Calu3 (cell line): ENCODE measurements around the gene TTC21A. TPM values are rescaled to one million over a fixed set of nuclear protein-coding genes. Genes with fewer than 3 reads are reported as not detected.
A peak's percentile ranks its signal among the peaks of the same experiment; 100 is the strongest.

Experiments used
- BruUV-seq: library from RNA; stranded (reverse); fragments of 400-500 nt; replicated peaks from 2 replicates; lab custom pipeline; 2021; lab: Mats Ljungman, UMichigan
- CTCF ChIA-PET: fragments of 300-600 bp; sonication (Branson Sonifier 250); formaldehyde crosslinking; loops from one replicate; lab custom pipeline; 2022; ENCODE audit warnings: antibody characterized with exemption; lab: Charles Lee
- DNase-seq: peaks from one replicate; pipeline ENCODE4 v3.0.0; 2022
- H3K27ac Mint-ChIP-seq: one replicate; pipeline ENCODE4 v1.8.0; 2022; ENCODE audit warnings: mixed read lengths; ENCODE audit not compliant: unreplicated experiment
- H3K27me3 Mint-ChIP-seq: one replicate; pipeline ENCODE4 v1.8.0; 2022; ENCODE audit warnings: mixed read lengths; ENCODE audit not compliant: unreplicated experiment
- H3K36me3 Mint-ChIP-seq: one replicate; pipeline ENCODE4 v1.8.0; 2022; ENCODE audit warnings: mild to moderate bottlenecking, moderate library complexity, mixed read lengths; ENCODE audit not compliant: insufficient read depth, unreplicated experiment
- H3K4me1 Mint-ChIP-seq: one replicate; pipeline ENCODE4 v1.8.0; 2022; ENCODE audit warnings: mild to moderate bottlenecking, low read depth, mixed read lengths; ENCODE audit not compliant: unreplicated experiment
- H3K4me3 Mint-ChIP-seq: one replicate; pipeline ENCODE4 v1.8.0; 2022; ENCODE audit warnings: mild to moderate bottlenecking, low read depth, moderate library complexity, mixed read lengths; ENCODE audit not compliant: unreplicated experiment
- H3K9me3 Mint-ChIP-seq: one replicate; pipeline ENCODE4 v1.8.0; 2022; ENCODE audit warnings: low read depth, mixed read lengths; ENCODE audit not compliant: unreplicated experiment
- intact Hi-C: fragments of 100-400 bp; cut with micrococcal nuclease; formaldehyde crosslinking; loops from one replicate; pipeline ENCODE4 v1.10.0; 2022; ENCODE audit not compliant: unreplicated experiment
- total RNA-seq: library from RNA; stranded (reverse); gene quantifications from 2 replicates; pipeline ENCODE4 v1.2.3, GENCODE V29; 2022
- TF ChIP-seq, protein P1 (sequence below): fragments of 200-600 bp; IDR thresholded peaks from one replicate; pipeline ENCODE4 v1.8.0; 2022; ENCODE audit warnings: antibody characterized with exemption; ENCODE audit not compliant: unreplicated experiment

Gene TTC21A
- total RNA-seq, 1 experiment from 2014 or later = 8.1 TPM

DNA sequence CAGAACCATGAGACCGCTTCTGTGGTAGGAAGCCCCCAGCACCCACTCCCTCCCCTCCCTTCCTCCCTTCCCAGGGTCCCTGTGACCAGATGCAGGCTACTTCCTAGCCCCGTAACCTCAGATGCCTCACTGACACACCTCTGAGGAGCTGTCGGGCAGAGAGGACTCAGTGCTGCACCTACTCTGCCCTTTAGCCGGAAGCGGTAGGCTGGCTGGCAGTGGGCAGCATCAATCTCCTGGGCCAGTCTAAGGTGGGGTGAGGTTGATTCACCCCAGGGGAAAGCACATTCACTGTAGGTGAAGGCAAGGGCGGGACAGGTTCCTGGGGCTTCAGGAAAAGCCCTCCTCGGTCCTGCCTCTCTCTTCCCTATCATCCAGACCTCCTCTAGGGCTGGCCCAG is 26.8 kb downstream of the TTC21A start:
- intact Hi-C loops = no loop called here
- Mint-ChIP-seq H3K27ac (no peak overlapping the region), H3K4me3 (no peak overlapping the region), H3K36me3 (peaks cover 18% of the 10 kb centered on the region), H3K9me3 (no peaks in the 10 kb centered on the region), H3K27me3 (no peaks in the 10 kb centered on the region), H3K4me1 (peaks cover 11% of the 10 kb centered on the region)
- no TSS peak for BruUV-seq
- CTCF ChIA-PET = no interaction called here
- TF ChIP-seq, protein P1, sequence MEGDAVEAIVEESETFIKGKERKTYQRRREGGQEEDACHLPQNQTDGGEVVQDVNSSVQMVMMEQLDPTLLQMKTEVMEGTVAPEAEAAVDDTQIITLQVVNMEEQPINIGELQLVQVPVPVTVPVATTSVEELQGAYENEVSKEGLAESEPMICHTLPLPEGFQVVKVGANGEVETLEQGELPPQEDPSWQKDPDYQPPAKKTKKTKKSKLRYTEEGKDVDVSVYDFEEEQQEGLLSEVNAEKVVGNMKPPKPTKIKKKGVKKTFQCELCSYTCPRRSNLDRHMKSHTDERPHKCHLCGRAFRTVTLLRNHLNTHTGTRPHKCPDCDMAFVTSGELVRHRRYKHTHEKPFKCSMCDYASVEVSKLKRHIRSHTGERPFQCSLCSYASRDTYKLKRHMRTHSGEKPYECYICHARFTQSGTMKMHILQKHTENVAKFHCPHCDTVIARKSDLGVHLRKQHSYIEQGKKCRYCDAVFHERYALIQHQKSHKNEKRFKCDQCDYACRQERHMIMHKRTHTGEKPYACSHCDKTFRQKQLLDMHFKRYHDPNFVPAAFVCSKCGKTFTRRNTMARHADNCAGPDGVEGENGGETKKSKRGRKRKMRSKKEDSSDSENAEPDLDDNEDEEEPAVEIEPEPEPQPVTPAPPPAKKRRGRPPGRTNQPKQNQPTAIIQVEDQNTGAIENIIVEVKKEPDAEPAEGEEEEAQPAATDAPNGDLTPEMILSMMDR = no peak
- DNase-seq = no peak

DNA sequence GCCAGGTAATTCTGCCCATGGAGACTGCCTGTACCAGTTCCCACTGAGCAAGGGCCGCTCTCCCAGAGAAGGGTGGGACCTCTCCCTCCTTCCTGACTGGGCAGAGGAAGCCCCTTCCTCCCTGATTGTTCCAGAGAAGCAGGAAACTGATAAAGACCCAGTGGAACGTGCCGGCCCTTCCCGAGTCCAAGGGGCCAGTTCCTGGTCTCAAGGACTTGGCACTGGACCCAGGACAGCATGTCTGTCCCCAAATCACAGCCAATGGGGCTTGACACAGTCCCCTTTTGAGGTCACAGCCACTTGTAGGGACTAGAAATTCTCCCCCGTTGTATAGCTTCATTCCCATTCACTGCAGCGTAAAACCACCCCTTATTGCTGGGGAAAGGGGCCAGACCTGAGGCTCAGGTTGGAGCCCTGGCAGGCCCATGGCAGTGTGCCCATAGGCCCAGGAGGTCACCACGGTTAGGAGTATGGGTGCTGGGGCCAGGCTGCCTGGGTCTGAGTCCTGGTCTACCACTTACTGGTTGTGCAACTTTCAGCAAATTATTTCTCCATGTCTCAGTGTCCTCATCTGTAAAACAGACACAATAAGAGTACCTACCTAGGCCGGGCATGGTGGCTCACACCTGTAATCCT is 27.8 kb downstream of the TTC21A start:
- peaks cover 18% of the 10 kb centered on the region for H3K36me3 Mint-ChIP-seq
- H3K9me3 Mint-ChIP-seq = no peaks in the 10 kb centered on the region
- TF ChIP-seq, protein P1 = no peak
- no peaks in the 10 kb centered on the region for H3K27me3 Mint-ChIP-seq
- intact Hi-C loops = no loop called here
- peaks cover 14% of the 10 kb centered on the region for H3K4me1 Mint-ChIP-seq
- CTCF ChIA-PET = no interaction called here
- no peak for DNase-seq
- no peak overlapping the region for H3K4me3 Mint-ChIP-seq
- no peak overlapping the region for H3K27ac Mint-ChIP-seq
- no TSS peak for BruUV-seq

DNA sequence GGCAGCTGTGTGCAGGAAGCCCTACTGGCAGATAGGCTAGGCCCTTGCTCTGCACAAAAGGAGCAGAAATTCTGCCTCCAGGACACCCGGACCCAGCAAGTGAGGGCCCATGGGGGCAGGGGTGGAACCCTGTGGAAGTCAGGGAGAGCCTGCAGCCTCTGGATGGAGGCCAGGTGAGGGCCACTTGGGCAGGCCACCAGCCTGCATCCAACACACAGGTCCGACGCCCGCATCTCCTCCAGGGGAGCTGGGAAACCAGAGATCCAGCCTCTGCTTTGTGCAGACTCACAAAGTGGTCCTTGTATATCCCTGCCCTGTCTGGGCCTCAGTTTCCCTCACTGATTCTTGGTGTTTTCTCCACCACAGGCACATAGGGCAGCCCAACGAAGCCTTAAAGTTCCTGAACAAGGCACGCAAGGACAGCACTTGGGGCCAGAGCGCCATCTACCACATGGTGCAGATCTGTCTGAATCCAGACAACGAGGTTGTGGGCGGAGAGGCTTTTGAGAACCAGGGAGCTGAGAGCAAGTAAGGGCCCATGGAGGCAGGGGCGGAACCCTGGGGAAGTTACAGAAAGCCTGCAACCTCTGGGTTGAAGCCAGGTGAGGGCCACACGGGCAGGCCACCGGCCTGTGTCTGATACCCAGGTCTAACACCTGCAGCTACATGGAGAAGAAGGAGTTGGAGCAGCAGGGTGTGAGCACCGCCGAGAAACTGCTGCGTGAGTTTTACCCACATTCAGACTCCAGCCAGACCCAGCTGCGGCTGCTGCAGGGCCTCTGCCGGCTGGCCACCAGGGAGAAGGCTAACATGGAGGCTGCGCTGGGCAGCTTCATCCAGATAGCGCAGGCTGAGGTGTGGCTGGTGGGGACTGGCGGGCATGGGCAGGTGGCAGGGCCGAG is 29.3 kb downstream of the TTC21A start:
- DNase-seq = no peak
- Mint-ChIP-seq H3K9me3 (no peaks in the 10 kb centered on the region), H3K27ac (no peak overlapping the region), H3K36me3 (peaks cover 32% of the 10 kb centered on the region), H3K27me3 (no peaks in the 10 kb centered on the region), H3K4me3 (no peak overlapping the region), H3K4me1 (peaks cover 29% of the 10 kb centered on the region)
- CTCF ChIA-PET = no interaction called here
- TF ChIP-seq, protein P1 = no peak
- intact Hi-C loops = no loop called here
- BruUV-seq = no TSS peak

DNA sequence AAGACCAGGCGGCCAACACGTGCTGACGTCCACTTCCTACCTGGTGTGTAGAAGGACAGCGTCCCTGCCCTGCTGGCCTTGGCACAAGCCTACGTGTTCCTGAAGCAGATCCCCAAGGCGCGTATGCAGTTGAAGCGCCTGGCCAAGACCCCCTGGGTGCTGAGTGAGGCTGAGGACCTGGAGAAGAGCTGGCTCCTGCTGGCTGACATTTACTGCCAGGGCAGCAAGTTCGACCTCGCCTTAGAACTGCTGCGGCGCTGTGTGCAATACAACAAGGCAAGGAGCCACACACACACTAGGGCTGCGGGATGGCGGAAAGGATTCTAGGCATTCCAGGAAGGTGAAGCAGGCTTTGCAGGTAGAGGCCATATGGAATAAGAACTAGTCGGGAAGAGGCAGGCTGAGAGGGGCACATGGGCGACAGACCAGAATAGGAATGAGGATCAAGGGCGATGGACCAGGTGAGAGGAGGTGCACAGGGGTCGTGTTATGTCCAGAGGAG is 30.0 kb downstream of the TTC21A start:
- TF ChIP-seq, protein P1 = no peak

More for the DNA sequence above, 30.0 kb downstream of the TTC21A start:
- Mint-ChIP-seq H3K4me3 (no peak overlapping the region), H3K27ac (peak overlapping the region; percentile 34), H3K9me3 (no peaks in the 10 kb centered on the region), H3K27me3 (no peaks in the 10 kb centered on the region), H3K4me1 (peaks cover 33% of the 10 kb centered on the region), H3K36me3 (peaks cover 39% of the 10 kb centered on the region)
- DNase-seq = no peak
- no TSS peak for BruUV-seq
- CTCF ChIA-PET = no interaction called here
- intact Hi-C loops = no loop called here
